ENCODE results near the gene KCNIP4. TPM values are rescaled to one million over a fixed set of nuclear protein-coding genes. Genes with fewer than 3 reads are reported as not detected.

KCNIP4 gene
- total and polyA plus RNA-seq, 9 of the 15 experiments (the other 6 are each of a cell fraction or from before 2014, with no cell fraction given), result 0.25 to 0.41 TPM; not detected in 7

DNA sequence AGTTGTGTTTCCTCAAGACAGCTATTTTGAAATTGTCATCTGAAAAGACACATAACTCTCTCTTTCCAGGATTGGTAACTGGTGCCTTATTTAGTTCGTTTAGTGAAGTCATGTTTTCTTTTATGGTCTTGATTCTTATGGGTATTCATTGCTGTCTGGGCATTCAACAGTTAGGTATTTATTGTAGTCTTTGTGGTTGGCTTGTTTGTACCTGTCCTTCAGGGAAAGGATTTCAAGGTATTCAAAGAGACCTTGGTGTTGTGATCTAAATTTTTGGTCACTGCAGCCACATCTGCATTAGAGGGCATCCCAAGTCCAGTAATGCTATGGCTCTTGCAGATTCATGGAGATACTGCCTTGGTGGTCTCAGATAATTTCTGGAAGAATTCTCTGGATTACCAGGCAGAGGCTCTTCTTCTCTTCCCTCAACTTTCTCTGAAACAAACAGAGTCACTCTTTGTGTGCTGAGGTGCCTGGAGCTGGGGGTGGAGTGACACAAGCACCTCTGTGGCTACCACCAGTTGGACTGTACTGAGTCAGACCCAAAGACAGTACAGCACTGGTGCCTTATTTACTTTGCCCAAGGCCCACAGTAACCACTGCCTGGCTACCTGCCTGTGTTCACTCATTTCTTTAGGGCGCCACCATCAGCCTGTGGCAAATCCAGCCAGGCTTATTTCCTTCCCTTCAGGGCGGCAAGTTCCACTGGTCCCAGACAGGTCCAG is 620.4 kb downstream of the KCNIP4 start:
- no peak for TF ChIP-seq ZBTB7A (IDR thresholded peaks at IDR 0.05; ENCODE audit: borderline replicate concordance, control insufficient read depth, low read depth, low read length)
- TF ChIP-seq BRF1 (IDR thresholded peaks at IDR 0.05; ENCODE audit: borderline replicate concordance, extremely low read depth, insufficient read length), result no peak
- no peak for TF ChIP-seq NFXL1 (CRISPR knock-in tag; IDR thresholded peaks at IDR 0.05)
- TF ChIP-seq ZZZ3 (IDR thresholded peaks at IDR 0.05), result no peak
- TF ChIP-seq, protein P1, sequence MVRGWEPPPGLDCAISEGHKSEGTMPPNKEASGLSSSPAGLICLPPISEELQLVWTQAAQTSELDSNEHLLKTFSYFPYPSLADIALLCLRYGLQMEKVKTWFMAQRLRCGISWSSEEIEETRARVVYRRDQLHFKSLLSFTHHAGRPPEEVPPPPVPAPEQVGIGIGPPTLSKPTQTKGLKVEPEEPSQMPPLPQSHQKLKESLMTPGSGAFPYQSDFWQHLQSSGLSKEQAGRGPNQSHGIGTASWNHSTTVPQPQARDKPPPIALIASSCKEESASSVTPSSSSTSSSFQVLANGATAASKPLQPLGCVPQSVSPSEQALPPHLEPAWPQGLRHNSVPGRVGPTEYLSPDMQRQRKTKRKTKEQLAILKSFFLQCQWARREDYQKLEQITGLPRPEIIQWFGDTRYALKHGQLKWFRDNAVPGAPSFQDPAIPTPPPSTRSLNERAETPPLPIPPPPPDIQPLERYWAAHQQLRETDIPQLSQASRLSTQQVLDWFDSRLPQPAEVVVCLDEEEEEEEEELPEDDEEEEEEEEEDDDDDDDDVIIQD (CRISPR knock-in tag; IDR thresholded peaks at IDR 0.05), result no peak
- TF ChIP-seq BHLHE40 (IDR thresholded peaks at IDR 0.05; ENCODE audit: low read length), result no peak
- no peak for TF ChIP-seq ZEB2 (IDR thresholded peaks at IDR 0.05)
- TF ChIP-seq, protein P2, sequence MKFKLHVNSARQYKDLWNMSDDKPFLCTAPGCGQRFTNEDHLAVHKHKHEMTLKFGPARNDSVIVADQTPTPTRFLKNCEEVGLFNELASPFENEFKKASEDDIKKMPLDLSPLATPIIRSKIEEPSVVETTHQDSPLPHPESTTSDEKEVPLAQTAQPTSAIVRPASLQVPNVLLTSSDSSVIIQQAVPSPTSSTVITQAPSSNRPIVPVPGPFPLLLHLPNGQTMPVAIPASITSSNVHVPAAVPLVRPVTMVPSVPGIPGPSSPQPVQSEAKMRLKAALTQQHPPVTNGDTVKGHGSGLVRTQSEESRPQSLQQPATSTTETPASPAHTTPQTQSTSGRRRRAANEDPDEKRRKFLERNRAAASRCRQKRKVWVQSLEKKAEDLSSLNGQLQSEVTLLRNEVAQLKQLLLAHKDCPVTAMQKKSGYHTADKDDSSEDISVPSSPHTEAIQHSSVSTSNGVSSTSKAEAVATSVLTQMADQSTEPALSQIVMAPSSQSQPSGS (CRISPR knock-in tag; IDR thresholded peaks at IDR 0.05), result no peak
- TF ChIP-seq, protein P3, sequence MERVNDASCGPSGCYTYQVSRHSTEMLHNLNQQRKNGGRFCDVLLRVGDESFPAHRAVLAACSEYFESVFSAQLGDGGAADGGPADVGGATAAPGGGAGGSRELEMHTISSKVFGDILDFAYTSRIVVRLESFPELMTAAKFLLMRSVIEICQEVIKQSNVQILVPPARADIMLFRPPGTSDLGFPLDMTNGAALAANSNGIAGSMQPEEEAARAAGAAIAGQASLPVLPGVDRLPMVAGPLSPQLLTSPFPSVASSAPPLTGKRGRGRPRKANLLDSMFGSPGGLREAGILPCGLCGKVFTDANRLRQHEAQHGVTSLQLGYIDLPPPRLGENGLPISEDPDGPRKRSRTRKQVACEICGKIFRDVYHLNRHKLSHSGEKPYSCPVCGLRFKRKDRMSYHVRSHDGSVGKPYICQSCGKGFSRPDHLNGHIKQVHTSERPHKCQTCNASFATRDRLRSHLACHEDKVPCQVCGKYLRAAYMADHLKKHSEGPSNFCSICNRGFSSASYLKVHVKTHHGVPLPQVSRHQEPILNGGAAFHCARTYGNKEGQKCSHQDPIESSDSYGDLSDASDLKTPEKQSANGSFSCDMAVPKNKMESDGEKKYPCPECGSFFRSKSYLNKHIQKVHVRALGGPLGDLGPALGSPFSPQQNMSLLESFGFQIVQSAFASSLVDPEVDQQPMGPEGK (CRISPR knock-in tag; IDR thresholded peaks at IDR 0.05; ENCODE audit: borderline replicate concordance), result no peak
- no peak for TF ChIP-seq TRIM28 (IDR thresholded peaks at IDR 0.05)
- no peak for TF ChIP-seq TCFL5 (CRISPR knock-in tag; conservative IDR thresholded peaks at IDR 0.05)
- no peak for TF ChIP-seq STAT5A (IDR thresholded peaks at IDR 0.05; ENCODE audit: borderline replicate concordance, low read length)
- TF ChIP-seq ZNF444 (CRISPR knock-in tag; IDR thresholded peaks at IDR 0.05), result no peak
- no peak for TF ChIP-seq SOX6 (IDR thresholded peaks at IDR 0.05)
- TF ChIP-seq SMARCA4 (IDR thresholded peaks at IDR 0.05), result no peak
- no peak for TF ChIP-seq DDX20 (tag; IDR thresholded peaks at IDR 0.05; ENCODE audit: low read depth)
- no peak for FAIRE-seq
- Histone ChIP-seq H3K4me2 (ENCODE audit: insufficient read depth, low read length) (no peak overlapping the region), H3K9me3 (replicated peaks; ENCODE audit: control insufficient read depth, insufficient read depth, low read depth, low read length) (no peaks in the 10 kb centered on the region), H3K4me1 (replicated peaks in 1 of 2; ENCODE audit: control insufficient read depth in 2 of 2, insufficient read depth in 2 of 2, low read length in 2 of 2) (no peaks in the 10 kb centered on the region), H3K4me3 (no peak overlapping the region), H3K27me3 (ENCODE audit: control insufficient read depth in 2 of 2, insufficient read depth in 2 of 2, low read length in 2 of 2) (no peaks in the 10 kb centered on the region), H3K27ac (ENCODE audit: extremely low read depth, low read depth, low read length) (no peak overlapping the region), H2AFZ (ENCODE audit: low read depth, low read length) (no peak overlapping the region), H3K9me1 (ENCODE audit: control insufficient read depth, insufficient read depth, low read length) (no peaks in the 10 kb centered on the region), H3K36me3 (ENCODE audit: control insufficient read depth, insufficient read depth, low read length) (no peaks in the 10 kb centered on the region), H4K20me1 (replicated peaks; ENCODE audit: control insufficient read depth, insufficient read depth, low read length) (no peaks in the 10 kb centered on the region), H3K9ac (ENCODE audit: insufficient read depth in 1 of 2, low read depth in 2 of 2, low read length in 2 of 2) (no peak overlapping the region), H3K79me2 (ENCODE audit: control insufficient read depth, insufficient read depth, low read length) (no peaks in the 10 kb centered on the region)
- no TSS peak for BruUV-seq (replicated peaks)
- POLR2A ChIA-PET, result no interaction called here
- intact Hi-C loops (cut with micrococcal nuclease) (no loop called here), in situ Hi-C loops (cut with MboI) (no loop called here)
- CTCF ChIA-PET (ENCODE audit: low intra/inter-chr PET ratio), result no interaction called here
- no peak for ATAC-seq
- WGBS (ENCODE audit: insufficient coverage, low coverage, missing lambda C conversion rate), result 0% methylated on average over 3 of the region's 3 CpGs
- DNase-seq (ENCODE audit: extremely low read depth in 1 of 4, low spot score in 3 of 4), result no peak
